Mesendoderm (in vitro differentiated cells): ENCODE measurements around the gene LSM12.
A peak's percentile ranks its signal among the peaks of the same experiment; 100 is the strongest.

Source experiments
- DNase-seq: peaks from one replicate; pipeline ENCODE4 v3.0.0; 2013
- H2AK5ac ChIP-seq: 2 replicates; pipeline ENCODE4 v1.6.1; 2013; ENCODE audit warnings: low read length, inconsistent platforms
- H2BK120ac ChIP-seq: 2 replicates; pipeline ENCODE4 v1.6.1; 2013; ENCODE audit warnings: low read depth, mild to moderate bottlenecking, low read length, moderate library complexity, mixed read lengths
- H2BK15ac ChIP-seq: replicated peaks from 2 replicates; pipeline ENCODE4 v1.6.1; 2013; ENCODE audit warnings: low read depth, mild to moderate bottlenecking, moderate library complexity
- H2BK5ac ChIP-seq: 2 replicates; pipeline ENCODE4 v1.6.1; 2013; ENCODE audit warnings: low read length, inconsistent platforms
- H3K18ac ChIP-seq: 2 replicates; pipeline ENCODE4 v1.6.1; 2013; ENCODE audit warnings: mild to moderate bottlenecking, low read length, mixed read lengths
- H3K23ac ChIP-seq: one replicate; pipeline ENCODE4 v1.6.1; 2013; ENCODE audit warnings: low read length
- H3K27ac ChIP-seq: 2 replicates; pipeline ENCODE4 v1.5.1; 2013; ENCODE audit warnings: low read depth, mild to moderate bottlenecking, inconsistent platforms, low read length, moderate library complexity
- H3K27me3 ChIP-seq: 2 replicates; pipeline ENCODE4 v1.6.1; 2013; ENCODE audit warnings: low read length, control low read depth, mild to moderate bottlenecking, inconsistent platforms; ENCODE audit not compliant: insufficient read depth, poor library complexity
- H3K36me3 ChIP-seq: 2 replicates; pipeline ENCODE4 v1.6.1; 2013; ENCODE audit warnings: low read length, inconsistent platforms; ENCODE audit not compliant: control insufficient read depth, insufficient read depth
- H3K4ac ChIP-seq: one replicate; pipeline ENCODE4 v1.6.1; 2013; ENCODE audit warnings: low read depth, mild to moderate bottlenecking, low read length, moderate library complexity
- H3K4me1 ChIP-seq: 2 replicates; pipeline ENCODE4 v1.6.1; 2013; ENCODE audit warnings: low read depth, low read length, inconsistent platforms; ENCODE audit not compliant: control insufficient read depth
- H3K4me2 ChIP-seq: 2 replicates; pipeline ENCODE4 v1.6.1; 2013; ENCODE audit warnings: low read length
- H3K4me3 ChIP-seq: 2 replicates; pipeline ENCODE4 v1.5.1; 2013; ENCODE audit warnings: mild to moderate bottlenecking, low read length
- H3K56ac ChIP-seq: one replicate; pipeline ENCODE4 v1.6.1; 2013; ENCODE audit warnings: low read length
- H3K79me1 ChIP-seq: 2 replicates; pipeline ENCODE4 v1.6.1; 2013; ENCODE audit warnings: low read length, inconsistent platforms
- H3K79me2 ChIP-seq: 2 replicates; pipeline ENCODE4 v1.6.1; 2013; ENCODE audit warnings: mild to moderate bottlenecking, low read length; ENCODE audit not compliant: control insufficient read depth, insufficient read depth
- H3K9ac ChIP-seq: 2 replicates; pipeline ENCODE4 v1.6.1; 2013; ENCODE audit warnings: low read length, inconsistent platforms
- H4K5ac ChIP-seq: one replicate; pipeline ENCODE4 v1.6.1; 2013; ENCODE audit warnings: low read length
- H4K8ac ChIP-seq: one replicate; pipeline ENCODE4 v1.6.1; 2013; ENCODE audit warnings: low read depth, mild to moderate bottlenecking, control low read depth, low read length, moderate library complexity
- WGBS: extraction: QIAGEN DNeasy Blood & Tissue Kit; methylation state at CpG from one replicate; pipeline ENCODE4 v1.1.7; 2013; ENCODE audit warnings: low lambda C conversion rate, missing lambda C conversion rate; ENCODE audit not compliant: insufficient coverage; ENCODE audit errors: extremely low coverage; 5-methylcytosine and 5-hydroxymethylcytosine counted together

The LSM12 gene

GRCh38 chr17:44093231-44093900 is 26.9 kb upstream of the LSM12 start:
- Histone ChIP-seq H3K18ac (no peak overlapping the region), H3K4me1 (peaks cover 5% of the 10 kb centered on the region), H3K9ac (no peak overlapping the region), H2AK5ac (no peak overlapping the region), H3K27me3 (no peaks in the 10 kb centered on the region), H2BK15ac (no peak overlapping the region), H3K23ac (no peak overlapping the region), H3K27ac (no peak overlapping the region), H3K4ac (no peak overlapping the region), H3K4me3 (no peak overlapping the region), H2BK5ac (no peak overlapping the region), H3K79me1 (peaks cover 10% of the 10 kb centered on the region), H4K5ac (no peak overlapping the region), H3K36me3 (peaks cover 2% of the 10 kb centered on the region), H3K4me2 (no peak overlapping the region), H4K8ac (no peak overlapping the region), H3K79me2 (peaks cover 3% of the 10 kb centered on the region), H3K56ac (no peak overlapping the region), H2BK120ac (no peak overlapping the region)
- WGBS: no CpG with 5 or more reads among the region's 21 CpGs
- no peak for DNase-seq

- Histone ChIP-seq H3K56ac (no peak overlapping the region), H3K4ac (no peak overlapping the region), H3K36me3 (peaks cover 2% of the 10 kb centered on the region), H2BK120ac (no peak overlapping the region), H2BK15ac (no peak overlapping the region), H3K4me3 (no peak overlapping the region), H4K5ac (no peak overlapping the region), H2AK5ac (no peak overlapping the region), H2BK5ac (no peak overlapping the region), H3K18ac (no peak overlapping the region), H3K27ac (no peak overlapping the region), H3K23ac (no peak overlapping the region), H4K8ac (no peak overlapping the region), H3K79me2 (peaks cover 1% of the 10 kb centered on the region), H3K9ac (no peak overlapping the region), H3K79me1 (peaks cover 1% of the 10 kb centered on the region), H3K4me2 (no peak overlapping the region), H3K27me3 (no peaks in the 10 kb centered on the region), H3K4me1 (peaks cover 8% of the 10 kb centered on the region)
- WGBS: no CpG with 5 or more reads among the region's 11 CpGs
- no peak for DNase-seq
Measured at GRCh38 chr17:44092051-44092450, 25.6 kb upstream of the LSM12 start.

GRCh38 chr17:44091200-44091997 is 24.9 kb upstream of the LSM12 start:
- no peak overlapping the region for H3K4me2 ChIP-seq

GRCh38 chr17:44088254-44088653 is 21.8 kb upstream of the LSM12 start:
- Histone ChIP-seq H3K4me3 (no peak overlapping the region), H4K5ac (no peak overlapping the region), H3K36me3 (peaks cover 3% of the 10 kb centered on the region), H2BK15ac (no peak overlapping the region), H3K23ac (no peak overlapping the region), H3K4me1 (peaks cover 5% of the 10 kb centered on the region), H3K56ac (no peak overlapping the region), H4K8ac (no peak overlapping the region), H2AK5ac (no peak overlapping the region), H3K79me1 (no peaks in the 10 kb centered on the region), H3K4ac (no peak overlapping the region), H2BK5ac (no peak overlapping the region), H3K79me2 (no peaks in the 10 kb centered on the region), H3K4me2 (no peak overlapping the region), H3K27me3 (no peaks in the 10 kb centered on the region), H2BK120ac (no peak overlapping the region), H3K9ac (peak overlapping the region; percentile 9), H3K27ac (peak overlapping the region; percentile 23), H3K18ac (no peak overlapping the region)
- WGBS: no CpG with 5 or more reads among the region's 16 CpGs
- DNase-seq: no peak

More at GRCh38 chr17:44091200-44091997, 24.9 kb upstream of the LSM12 start:
- no peak for DNase-seq
- H3K18ac ChIP-seq: no peak overlapping the region
- no peak overlapping the region for H3K4me3 ChIP-seq
- H3K4ac ChIP-seq: no peak overlapping the region
- H2BK15ac ChIP-seq: no peak overlapping the region
- H3K79me2 ChIP-seq: no peaks in the 10 kb centered on the region
- H4K5ac ChIP-seq: no peak overlapping the region
- no peak overlapping the region for H2AK5ac ChIP-seq
- no peaks in the 10 kb centered on the region for H3K79me1 ChIP-seq
- WGBS: no CpG with 5 or more reads among the region's 14 CpGs
- H3K56ac ChIP-seq: no peak overlapping the region
- H2BK120ac ChIP-seq: no peak overlapping the region
- no peak overlapping the region for H2BK5ac ChIP-seq
- no peak overlapping the region for H4K8ac ChIP-seq
- H3K36me3 ChIP-seq: peaks cover 2% of the 10 kb centered on the region
- no peak overlapping the region for H3K27ac ChIP-seq
- H3K9ac ChIP-seq: no peak overlapping the region
- peaks cover 7% of the 10 kb centered on the region for H3K4me1 ChIP-seq
- H3K23ac ChIP-seq: no peak overlapping the region
- H3K27me3 ChIP-seq: no peaks in the 10 kb centered on the region

GRCh38 chr17:44087319-44087718 is 20.8 kb upstream of the LSM12 start:
- no peak overlapping the region for H4K5ac ChIP-seq
- peak overlapping the region; percentile 46 for H3K9ac ChIP-seq
- no peak overlapping the region for H3K23ac ChIP-seq
- no peaks in the 10 kb centered on the region for H3K79me1 ChIP-seq
- no peaks in the 10 kb centered on the region for H3K79me2 ChIP-seq
- H3K27me3 ChIP-seq: no peaks in the 10 kb centered on the region
- H3K56ac ChIP-seq: peak overlapping the region; percentile 99
- H3K27ac ChIP-seq: peak overlapping the region; percentile 84
- no CpG with 5 or more reads among the region's 8 CpGs for WGBS
- H2BK120ac ChIP-seq: no peak overlapping the region
- no peak overlapping the region for H2AK5ac ChIP-seq
- no peak overlapping the region for H4K8ac ChIP-seq
- H2BK5ac ChIP-seq: peak overlapping the region; percentile 49
- H3K4me1 ChIP-seq: peaks cover 5% of the 10 kb centered on the region
- H3K36me3 ChIP-seq: peaks cover 4% of the 10 kb centered on the region
- no peak overlapping the region for H2BK15ac ChIP-seq
- peak overlapping the region; percentile 78 for H3K4me2 ChIP-seq
- H3K4ac ChIP-seq: no peak overlapping the region
- DNase-seq: no peak
- no peak overlapping the region for H3K4me3 ChIP-seq
- H3K18ac ChIP-seq: peak overlapping the region; percentile 8
